Activated naive CD4-positive, alpha-beta T cell treated with anti-CD3 and anti-CD28 coated beads for 36 hours (primary cell): Measurements from ENCODE around the gene MTHFD1L. TPM values are rescaled to one million over a fixed set of nuclear protein-coding genes. Genes with fewer than 3 reads are reported as not detected.

Source experiments
- CTCF ChIA-PET: fragments of 350-600 bp; sonication (Branson Sonifier 250); formaldehyde crosslinking; loops from one replicate; lab custom pipeline; 2021; ENCODE audit warnings: antibody characterized with exemption; lab: Charles Lee
- DNase-seq: peaks from one replicate; pipeline ENCODE4 v3.0.0-alpha.2; 2020
- H3K27ac Mint-ChIP-seq: one replicate; pipeline ENCODE4 v1.8.0; 2021; ENCODE audit warnings: mild to moderate bottlenecking, mixed read lengths
- H3K27me3 Mint-ChIP-seq: one replicate; pipeline ENCODE4 v1.8.0; 2021; ENCODE audit warnings: low read depth, mixed read lengths
- H3K36me3 Mint-ChIP-seq: one replicate; pipeline ENCODE4 v1.8.0; 2021; ENCODE audit warnings: low read depth, mixed read lengths
- H3K4me1 Mint-ChIP-seq: one replicate; pipeline ENCODE4 v1.8.0; 2021; ENCODE audit warnings: low read depth, mixed read lengths
- H3K4me3 Mint-ChIP-seq: one replicate; pipeline ENCODE4 v1.8.0; 2021; ENCODE audit warnings: mild to moderate bottlenecking, moderate library complexity, mixed read lengths
- H3K9me3 Mint-ChIP-seq: one replicate; pipeline ENCODE4 v1.8.0; 2021; ENCODE audit warnings: mixed read lengths
- intact Hi-C: fragments of 100-400 bp; cut with micrococcal nuclease; formaldehyde crosslinking; loops from one replicate; pipeline ENCODE4 v1.15.1; 2023
- total RNA-seq, 2 experiments: library from RNA; stranded (reverse); gene quantifications; one replicate each; pipeline ENCODE4 v1.2.3, GENCODE V29; 2021

MTHFD1L gene
- total RNA-seq, 2 experiments from 2014 or later: 181 to 194 TPM

- DNase-seq: peak; percentile 79
- peak overlapping the region; percentile 90 for H3K27ac Mint-ChIP-seq
- CTCF ChIA-PET: interaction anchor here (0.6 to 1.0 kb wide), 4 partner anchors 29 to 387 kb away, joined by 3 to 4 read pairs (median 3); partner anchors contain the start of gene MTHFD1L
- H3K4me3 Mint-ChIP-seq: no peak overlapping the region
- no peaks in the 10 kb centered on the region for H3K27me3 Mint-ChIP-seq
- no peaks in the 10 kb centered on the region for H3K9me3 Mint-ChIP-seq
- peaks cover 35% of the 10 kb centered on the region for H3K36me3 Mint-ChIP-seq
- intact Hi-C loops: loop anchor here (1.0 to 5.0 kb wide), 4 partner anchors 17 to 465 kb away; partner anchors contain the start of genes PLEKHG1 and RMND1
- H3K4me1 Mint-ChIP-seq: peaks cover 7% of the 10 kb centered on the region
Measured at GRCh38 chr6:150987371-150987828, 121.9 kb downstream of the MTHFD1L start.

GRCh38 chr6:150987855-150988464 is 122.5 kb downstream of the MTHFD1L start:
- H3K4me3 Mint-ChIP-seq: no peak overlapping the region
- peaks cover 7% of the 10 kb centered on the region for H3K4me1 Mint-ChIP-seq
- H3K9me3 Mint-ChIP-seq: peaks cover 1% of the 10 kb centered on the region
- H3K36me3 Mint-ChIP-seq: peaks cover 39% of the 10 kb centered on the region
- CTCF ChIA-PET: interaction anchor here (0.6 to 1.0 kb wide), 4 partner anchors 28 to 387 kb away, joined by 3 to 4 read pairs (median 3); partner anchors contain the start of gene MTHFD1L
- peak overlapping the region; percentile 90 for H3K27ac Mint-ChIP-seq
- H3K27me3 Mint-ChIP-seq: no peaks in the 10 kb centered on the region
- DNase-seq: no peak
- intact Hi-C loops: loop anchor here (1.0 to 5.0 kb wide), 4 partner anchors 16 to 464 kb away; partner anchors contain the start of genes PLEKHG1 and RMND1

DNA sequence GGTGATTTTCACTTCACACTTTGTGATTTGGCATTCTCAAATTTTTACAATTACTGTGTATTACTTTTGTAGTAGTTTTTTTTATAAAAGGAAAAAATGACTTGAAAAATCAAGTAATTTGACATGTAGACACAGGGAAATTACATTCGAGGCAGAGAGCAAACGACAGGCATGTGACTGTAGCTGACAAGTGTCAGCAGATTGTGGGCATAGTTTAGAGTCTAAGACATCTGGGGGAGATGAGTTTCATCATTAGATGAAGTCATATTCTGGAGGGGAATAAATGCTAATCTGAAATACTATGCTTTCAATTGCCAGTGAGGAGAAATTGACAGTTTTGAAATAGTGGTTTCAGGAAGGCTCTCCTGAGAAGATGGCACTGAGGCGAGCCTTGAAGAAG is 126.0 kb downstream of the MTHFD1L start:
- CTCF ChIA-PET: interaction anchor here (1.0 kb wide), 1 partner anchor 23 kb away, joined by 3 read pairs; no protein-coding TSS in a partner anchor
- Mint-ChIP-seq H3K36me3 (peaks cover 44% of the 10 kb centered on the region), H3K27me3 (no peaks in the 10 kb centered on the region), H3K27ac (peak overlapping the region; percentile 31), H3K4me3 (no peak overlapping the region), H3K4me1 (peaks cover 7% of the 10 kb centered on the region), H3K9me3 (peaks cover 2% of the 10 kb centered on the region)
- intact Hi-C loops: no loop called here
- no peak for DNase-seq

DNA sequence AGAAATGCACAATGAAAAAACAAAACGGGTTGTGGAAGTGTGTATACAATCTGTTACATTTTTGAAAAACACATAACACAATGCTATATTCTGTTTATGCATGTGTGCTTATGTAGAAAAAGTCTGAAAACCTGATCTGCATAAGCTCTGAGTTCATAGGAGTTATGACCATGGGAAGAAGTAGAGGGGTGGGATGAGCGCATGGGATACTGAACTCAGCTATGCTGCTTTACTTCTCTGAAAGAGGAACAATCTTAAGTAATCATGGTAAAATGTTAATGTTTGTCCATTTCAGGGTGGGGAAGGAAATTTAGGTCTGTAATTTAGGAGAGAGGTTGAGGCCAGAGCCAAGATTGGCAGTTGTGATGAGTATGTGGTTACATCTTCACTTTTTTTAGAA is 126.8 kb downstream of the MTHFD1L start:
- CTCF ChIA-PET: no interaction called here
- H3K27me3 Mint-ChIP-seq: no peaks in the 10 kb centered on the region
- peaks cover 3% of the 10 kb centered on the region for H3K4me1 Mint-ChIP-seq
- intact Hi-C loops: no loop called here
- no peak overlapping the region for H3K4me3 Mint-ChIP-seq
- H3K36me3 Mint-ChIP-seq: peaks cover 51% of the 10 kb centered on the region
- DNase-seq: no peak
- no peak overlapping the region for H3K27ac Mint-ChIP-seq
- H3K9me3 Mint-ChIP-seq: peaks cover 2% of the 10 kb centered on the region

DNA sequence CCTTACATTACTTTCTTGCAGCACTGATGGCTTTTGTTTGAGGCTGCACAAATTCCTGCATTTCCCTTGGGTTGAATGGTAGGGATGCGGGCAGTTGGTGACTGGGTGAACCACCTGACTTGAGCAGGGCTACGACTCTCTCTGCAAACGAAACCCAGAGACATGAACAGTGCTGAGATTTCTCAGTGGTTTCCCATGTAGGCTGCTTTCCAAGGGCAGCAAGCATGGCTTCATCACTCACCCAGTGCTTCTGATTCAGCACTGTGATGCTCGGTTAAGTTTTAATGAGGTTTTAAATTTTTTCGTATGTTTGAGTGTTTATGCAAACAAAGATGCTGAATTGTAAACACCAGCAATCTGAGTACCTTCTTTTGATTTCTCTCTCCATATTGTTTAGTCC is 127.2 kb downstream of the MTHFD1L start:
- no peak for DNase-seq
- intact Hi-C loops: no loop called here
- H3K4me1 Mint-ChIP-seq: no peaks in the 10 kb centered on the region
- peaks cover 2% of the 10 kb centered on the region for H3K9me3 Mint-ChIP-seq
- H3K27me3 Mint-ChIP-seq: no peaks in the 10 kb centered on the region
- H3K36me3 Mint-ChIP-seq: peaks cover 52% of the 10 kb centered on the region
- no peak overlapping the region for H3K4me3 Mint-ChIP-seq
- CTCF ChIA-PET: no interaction called here
- H3K27ac Mint-ChIP-seq: no peak overlapping the region

- intact Hi-C loops: no loop called here
- H3K4me3 Mint-ChIP-seq: no peak overlapping the region
- DNase-seq: no peak
- no peaks in the 10 kb centered on the region for H3K27me3 Mint-ChIP-seq
- CTCF ChIA-PET: no interaction called here
- H3K36me3 Mint-ChIP-seq: peaks cover 52% of the 10 kb centered on the region
- peaks cover 2% of the 10 kb centered on the region for H3K9me3 Mint-ChIP-seq
- no peaks in the 10 kb centered on the region for H3K4me1 Mint-ChIP-seq
- no peak overlapping the region for H3K27ac Mint-ChIP-seq
Measured at GRCh38 chr6:150993253-150993652, 127.8 kb downstream of the MTHFD1L start.

DNA sequence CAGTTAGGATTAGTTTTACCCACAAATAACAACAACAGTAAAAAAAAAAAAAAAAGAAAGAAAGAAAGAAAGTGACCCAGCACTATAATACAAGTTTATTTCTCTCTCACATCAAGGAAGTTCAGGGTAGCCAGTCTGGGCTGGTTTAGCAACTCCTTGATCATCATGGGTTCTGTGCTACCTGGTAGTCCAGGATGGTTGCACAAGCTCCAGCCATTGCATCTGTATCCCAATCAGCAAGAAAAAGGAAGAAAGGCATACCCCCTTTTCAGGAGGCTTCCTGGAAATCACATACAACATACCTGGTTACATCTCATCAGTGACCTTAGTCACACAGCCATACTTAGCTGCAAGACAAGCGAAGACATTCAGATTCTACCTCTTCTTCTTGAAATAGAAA is 128.5 kb downstream of the MTHFD1L start:
- DNase-seq: no peak
- Mint-ChIP-seq H3K27me3 (no peaks in the 10 kb centered on the region), H3K36me3 (peaks cover 52% of the 10 kb centered on the region), H3K9me3 (peaks cover 2% of the 10 kb centered on the region), H3K4me1 (no peaks in the 10 kb centered on the region), H3K4me3 (no peak overlapping the region), H3K27ac (no peak overlapping the region)
- CTCF ChIA-PET: no interaction called here
- intact Hi-C loops: no loop called here

GRCh38 chr6:150996968-150997367 is 131.5 kb downstream of the MTHFD1L start:
- intact Hi-C loops: no loop called here
- Mint-ChIP-seq H3K27me3 (no peaks in the 10 kb centered on the region), H3K4me3 (no peak overlapping the region), H3K27ac (no peak overlapping the region), H3K4me1 (no peaks in the 10 kb centered on the region), H3K9me3 (peaks cover 2% of the 10 kb centered on the region), H3K36me3 (peaks cover 39% of the 10 kb centered on the region)
- CTCF ChIA-PET: no interaction called here
- DNase-seq: no peak

DNA sequence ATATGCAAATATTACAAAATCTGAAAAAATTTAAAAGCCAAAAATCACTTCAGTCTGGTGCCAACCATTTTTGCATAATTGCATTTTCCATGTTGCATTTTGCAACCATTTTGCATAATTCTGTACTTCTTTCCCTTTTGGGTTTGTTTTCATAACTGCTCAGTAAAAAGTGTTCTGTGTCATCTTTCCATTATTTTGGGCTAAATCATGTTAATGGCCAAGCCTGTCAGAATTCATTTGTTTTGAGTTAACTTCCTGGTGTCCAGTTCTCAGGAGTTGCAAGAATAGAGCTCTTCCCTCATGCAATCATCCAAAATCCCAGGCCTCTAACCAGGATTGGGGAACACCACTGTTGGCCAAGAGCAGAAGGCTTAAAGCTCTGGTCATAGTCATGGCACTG is 133.6 kb downstream of the MTHFD1L start:
- intact Hi-C loops: no loop called here
- Mint-ChIP-seq H3K27ac (no peak overlapping the region), H3K4me1 (no peaks in the 10 kb centered on the region), H3K36me3 (peaks cover 28% of the 10 kb centered on the region), H3K9me3 (no peaks in the 10 kb centered on the region), H3K27me3 (no peaks in the 10 kb centered on the region), H3K4me3 (no peak overlapping the region)
- CTCF ChIA-PET: interaction anchor here (0.6 to 1.9 kb wide), 3 partner anchors 15 to 365 kb away, joined by 3 to 7 read pairs (median 4); no protein-coding TSS in a partner anchor
- DNase-seq: no peak

DNA sequence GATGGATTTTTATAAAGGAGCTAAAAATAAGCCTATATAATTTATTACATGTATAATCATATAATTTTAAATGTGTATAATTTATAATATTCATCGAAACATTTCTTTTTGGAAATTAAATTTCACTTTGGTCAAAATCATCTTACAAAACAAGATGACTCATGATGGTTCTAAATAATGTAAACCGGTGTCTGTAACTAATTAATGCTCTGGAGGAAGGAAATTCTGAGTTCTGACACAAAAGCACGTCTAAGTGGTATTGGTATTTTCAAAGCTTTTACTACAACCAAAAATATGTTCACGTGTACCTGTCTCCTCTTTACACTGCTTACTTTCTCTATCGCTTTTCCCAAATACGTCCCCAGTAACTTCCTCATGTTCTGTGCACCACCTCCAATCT is 134.1 kb downstream of the MTHFD1L start:
- CTCF ChIA-PET: interaction anchor here (0.6 to 1.9 kb wide), 3 partner anchors 15 to 365 kb away, joined by 3 to 7 read pairs (median 4); no protein-coding TSS in a partner anchor
- intact Hi-C loops: no loop called here
- DNase-seq: no peak
- no peaks in the 10 kb centered on the region for H3K9me3 Mint-ChIP-seq
- peaks cover 25% of the 10 kb centered on the region for H3K36me3 Mint-ChIP-seq
- no peaks in the 10 kb centered on the region for H3K27me3 Mint-ChIP-seq
- H3K27ac Mint-ChIP-seq: no peak overlapping the region
- no peak overlapping the region for H3K4me3 Mint-ChIP-seq
- peaks cover 4% of the 10 kb centered on the region for H3K4me1 Mint-ChIP-seq

DNA sequence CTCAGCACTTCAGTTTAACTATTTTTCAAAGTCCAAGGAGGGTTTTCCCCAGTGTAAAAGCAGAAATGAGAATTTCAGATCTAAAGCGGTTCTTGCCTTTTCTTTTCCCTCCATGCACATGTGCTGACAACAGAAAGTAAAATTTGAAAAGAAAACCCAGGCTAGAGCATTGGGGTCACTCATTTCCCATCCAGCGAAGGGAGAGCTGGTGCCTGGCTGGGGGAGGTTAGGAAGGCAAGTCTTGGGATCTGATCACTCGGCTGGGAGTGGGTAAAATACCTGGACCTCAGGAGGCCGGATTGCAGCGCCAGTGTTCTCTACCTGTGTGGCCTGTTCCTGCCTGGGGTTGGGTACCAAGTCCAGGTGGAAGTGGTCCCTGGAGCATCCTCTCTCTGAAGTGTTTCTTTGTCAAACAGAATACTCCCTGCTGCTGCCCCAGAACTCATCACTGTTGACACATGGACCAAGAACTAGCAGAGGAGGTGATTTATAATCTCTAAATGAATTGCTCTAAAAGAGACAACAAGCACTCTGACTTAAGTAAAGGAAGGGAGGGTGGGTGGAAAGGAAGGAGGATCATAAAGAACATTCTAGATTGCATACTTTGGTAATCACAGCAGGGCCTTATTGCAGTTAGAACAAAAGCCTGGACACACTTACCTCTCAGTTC is 136.0 kb downstream of the MTHFD1L start:
- Mint-ChIP-seq H3K27ac (peak overlapping the region; percentile 56), H3K36me3 (peaks cover 18% of the 10 kb centered on the region), H3K27me3 (no peaks in the 10 kb centered on the region), H3K4me3 (no peak overlapping the region), H3K4me1 (peaks cover 4% of the 10 kb centered on the region), H3K9me3 (no peaks in the 10 kb centered on the region)
- CTCF ChIA-PET: interaction anchor here (1.3 to 1.8 kb wide), 2 partner anchors 10 to 13 kb away, joined by 3 to 6 read pairs; no protein-coding TSS in a partner anchor
- intact Hi-C loops: no loop called here
- no peak for DNase-seq

DNA sequence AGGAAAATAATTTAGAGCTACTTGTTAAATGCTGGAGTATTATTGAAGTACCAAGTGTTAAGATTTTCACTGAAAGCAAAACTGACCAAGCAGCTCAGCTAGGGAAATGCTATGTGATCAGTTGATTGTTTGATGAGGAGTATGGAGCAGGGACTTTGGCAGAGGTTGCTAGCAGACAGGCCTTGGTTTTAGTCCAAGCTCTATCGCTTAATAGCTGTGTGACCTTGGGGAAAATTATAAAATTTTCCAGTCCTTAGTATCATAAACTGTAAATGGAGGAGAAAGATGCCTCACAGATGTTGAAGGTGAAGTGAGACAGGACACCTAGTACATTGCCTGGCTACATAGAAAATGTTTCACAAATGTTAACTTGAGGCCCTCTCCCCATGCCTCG is 136.6 kb downstream of the MTHFD1L start:
- Mint-ChIP-seq H3K9me3 (no peaks in the 10 kb centered on the region), H3K4me3 (no peak overlapping the region), H3K27me3 (no peaks in the 10 kb centered on the region), H3K4me1 (peaks cover 4% of the 10 kb centered on the region), H3K36me3 (peaks cover 15% of the 10 kb centered on the region), H3K27ac (peak overlapping the region; percentile 56)
- no peak for DNase-seq
- CTCF ChIA-PET: interaction anchor here (1.3 to 1.8 kb wide), 2 partner anchors 9 to 12 kb away, joined by 3 to 6 read pairs; no protein-coding TSS in a partner anchor
- intact Hi-C loops: no loop called here
